ENCODE data around the gene SDR39U1. TPM values are rescaled to one million over a fixed set of nuclear protein-coding genes. Genes with fewer than 3 reads are reported as not detected.

Gene SDR39U1
- total RNA-seq, 1 donor from 2014 or later = 34.6 TPM

GRCh38 chr14:24435998-24436354 lies 6.6 kb downstream of the SDR39U1 start:
- Mint-ChIP-seq H3K36me3 (ENCODE audit: low read depth) (peaks cover 25% of the 10 kb centered on the region), H3K4me3 (ENCODE audit: unreplicated experiment) (no peak overlapping the region), H3K27ac (ENCODE audit: unreplicated experiment) (no peak overlapping the region), H3K9me3 (ENCODE audit: low read depth) (no peaks in the 10 kb centered on the region), H3K4me1 (ENCODE audit: low read depth) (peaks cover 45% of the 10 kb centered on the region), H3K27me3 (ENCODE audit: low read depth) (no peaks in the 10 kb centered on the region)
- TF ChIP-seq CTCF (IDR thresholded peaks at IDR 0.05) = no peak
- DNase-seq (ENCODE audit: low spot score) = no peak

- Mint-ChIP-seq H3K4me3 (ENCODE audit: unreplicated experiment) (no peak overlapping the region), H3K36me3 (ENCODE audit: low read depth) (peaks cover 22% of the 10 kb centered on the region), H3K9me3 (ENCODE audit: low read depth) (no peaks in the 10 kb centered on the region), H3K27ac (ENCODE audit: unreplicated experiment) (peak overlapping the region; percentile 76), H3K4me1 (ENCODE audit: low read depth) (peaks cover 42% of the 10 kb centered on the region), H3K27me3 (ENCODE audit: low read depth) (no peaks in the 10 kb centered on the region)
- DNase-seq (ENCODE audit: low spot score) = no peak
- no peak for TF ChIP-seq CTCF (IDR thresholded peaks at IDR 0.05)
Measured at GRCh38 chr14:24435192-24435810, 7.3 kb downstream of the SDR39U1 start.

GRCh38 chr14:24434676-24435075 lies 7.9 kb downstream of the SDR39U1 start:
- Mint-ChIP-seq H3K4me1 (ENCODE audit: low read depth) (peaks cover 40% of the 10 kb centered on the region), H3K27ac (ENCODE audit: unreplicated experiment) (peak overlapping the region; percentile 29), H3K36me3 (ENCODE audit: low read depth) (peaks cover 22% of the 10 kb centered on the region), H3K27me3 (ENCODE audit: low read depth) (no peaks in the 10 kb centered on the region), H3K9me3 (ENCODE audit: low read depth) (no peaks in the 10 kb centered on the region), H3K4me3 (ENCODE audit: unreplicated experiment) (no peak overlapping the region)
- no peak for DNase-seq (ENCODE audit: low spot score)
- no peak for TF ChIP-seq CTCF (IDR thresholded peaks at IDR 0.05)

GRCh38 chr14:24434036-24434435 lies 8.5 kb downstream of the SDR39U1 start:
- H3K27ac Mint-ChIP-seq (ENCODE audit: unreplicated experiment) = no peak overlapping the region
- H3K9me3 Mint-ChIP-seq (ENCODE audit: low read depth) = no peaks in the 10 kb centered on the region
- H3K36me3 Mint-ChIP-seq (ENCODE audit: low read depth) = peaks cover 22% of the 10 kb centered on the region
- H3K4me1 Mint-ChIP-seq (ENCODE audit: low read depth) = peaks cover 43% of the 10 kb centered on the region
- no peak for DNase-seq (ENCODE audit: low spot score)
- no peak overlapping the region for H3K4me3 Mint-ChIP-seq (ENCODE audit: unreplicated experiment)
- no peaks in the 10 kb centered on the region for H3K27me3 Mint-ChIP-seq (ENCODE audit: low read depth)
- TF ChIP-seq CTCF (IDR thresholded peaks at IDR 0.05) = no peak

GRCh38 chr14:24432259-24433131 lies 10.1 kb downstream of the SDR39U1 start:
- Mint-ChIP-seq H3K9me3 (ENCODE audit: low read depth) (no peaks in the 10 kb centered on the region), H3K36me3 (ENCODE audit: low read depth) (peaks cover 19% of the 10 kb centered on the region), H3K4me1 (ENCODE audit: low read depth) (peaks cover 42% of the 10 kb centered on the region), H3K27ac (ENCODE audit: unreplicated experiment) (peak overlapping the region; percentile 45), H3K4me3 (ENCODE audit: unreplicated experiment) (peak overlapping the region; percentile 88), H3K27me3 (ENCODE audit: low read depth) (no peaks in the 10 kb centered on the region)
- peak; percentile 92 for DNase-seq (ENCODE audit: low spot score)
- no peak for TF ChIP-seq CTCF (IDR thresholded peaks at IDR 0.05)
